HCT116 (cell line): ENCODE data around the gene BRD3OS. TPM values are rescaled to one million over a fixed set of nuclear protein-coding genes. Genes with fewer than 3 reads are reported as not detected.

Experiments
- ATAC-seq: fragments of 200-7000 bp; cut with Tn5 transposase; 2 replicates; pipeline ENCODE4 v1.9.1; 2020; ENCODE audit warnings: mild to moderate bottlenecking, moderate library complexity
- BruUV-seq: library from RNA; stranded (reverse); fragments of 400-500 nt; replicated peaks from 2 replicates; lab custom pipeline; 2021; lab: Mats Ljungman, UMichigan
- CTCF ChIA-PET: fragments of 300-600 bp; sonication (Branson Sonifier 250); formaldehyde crosslinking; loops from one replicate; lab custom pipeline; 2021; ENCODE audit warnings: antibody characterized with exemption; lab: Charles Lee
- POLR2A ChIA-PET: fragments of 300-600, 350-600 bp; sonication (Branson Sonifier 250); formaldehyde crosslinking; loops from one replicate; lab custom pipeline; 2021; ENCODE audit warnings: antibody characterized with exemption; lab: Charles Lee
- RAD21 ChIA-PET, 2 experiments: fragments of 300-600 bp; sonication (Branson Sonifier 250); formaldehyde crosslinking; loops; one replicate each; lab custom pipeline; 2023; ENCODE audit warnings: low total read pairs in 2 of 2; ENCODE audit not compliant: uncharacterized antibody in 2 of 2, unreplicated experiment in 2 of 2, low non-redundant PET in 1 of 2; lab: Charles Lee
- DNase-seq: peaks from one replicate; pipeline ENCODE4 v3.0.0-alpha.2; 2010; ENCODE audit warnings: low read depth, low spot score
- H2AFZ ChIP-seq: fragments of 200-600 bp; shearing (Covaris generic), sonication (generic); 2 replicates; pipeline ENCODE4 v1.6.1; 2017; ENCODE audit warnings: low read depth, mixed run types, mixed read lengths, antibody characterized with exemption, low read length; ENCODE audit not compliant: poor library complexity, severe bottlenecking
- H3K27ac ChIP-seq: 2 replicates; pipeline ENCODE4 v1.5.1; 2012; ENCODE audit warnings: low read depth, low read length
- H3K27me3 ChIP-seq: fragments of 200-600 bp; sonication (generic); 2 replicates; pipeline ENCODE4 v1.6.1; 2016; ENCODE audit warnings: mixed run types, low read length, mixed read lengths; ENCODE audit not compliant: insufficient read depth
- H3K36me3 ChIP-seq, 2 experiments: fragments of 200-500 bp in 1 of 2; fragments of 200-600 bp in 1 of 2; sonication (Bioruptor generic) in 1 of 2; sonication (generic) in 1 of 2; 2 replicates each; pipeline versions ENCODE4 v1.5.1 to v1.6.1; 2014 to 2016; ENCODE audit warnings: low read length in 2 of 2, inconsistent platforms in 1 of 2, mixed read lengths in 1 of 2, mixed run types in 1 of 2; ENCODE audit not compliant: insufficient read depth in 2 of 2, control insufficient read depth in 1 of 2
- H3K4me1 ChIP-seq, 2 experiments: fragments of 200-600 bp in 1 of 2; sonication (generic) in 1 of 2; 2 replicates each; pipeline versions ENCODE4 v1.5.1 to v1.6.1; 2012 to 2017; ENCODE audit warnings: low read length in 2 of 2, inconsistent platforms in 1 of 2, mild to moderate bottlenecking in 1 of 2, mixed read lengths in 1 of 2, mixed run types in 1 of 2, moderate library complexity in 1 of 2; ENCODE audit not compliant: insufficient read depth in 2 of 2, control insufficient read depth in 1 of 2
- H3K4me2 ChIP-seq: fragments of 200-600 bp; sonication (generic); 2 replicates; pipeline ENCODE4 v1.6.1; 2017; ENCODE audit warnings: mixed run types, low read length, mixed read lengths
- H3K4me3 ChIP-seq, 2 experiments: fragments of 200-600 bp in 1 of 2; sonication (generic) in 1 of 2; replicated peaks in 1 of 2; 2 replicates each; pipeline ENCODE4 v1.5.1; 2011 to 2016; ENCODE audit warnings: low read length in 2 of 2, control low read depth in 1 of 2, low read depth in 1 of 2, mild to moderate bottlenecking in 1 of 2, mixed read lengths in 1 of 2, mixed run types in 1 of 2
- H3K79me2 ChIP-seq: fragments of 200-600 bp; sonication (generic); 2 replicates; pipeline ENCODE4 v1.6.1; 2017; ENCODE audit warnings: mild to moderate bottlenecking, mixed run types, low read length, moderate library complexity, mixed read lengths; ENCODE audit not compliant: insufficient read depth
- H3K9ac ChIP-seq: fragments of 200-600 bp; sonication (generic); 2 replicates; pipeline ENCODE4 v1.6.1; 2016; ENCODE audit warnings: low read length, mixed read lengths
- H3K9me2 ChIP-seq: fragments of 200-600 bp; sonication (generic), shearing (Covaris generic); 2 replicates; pipeline ENCODE4 v1.6.1; 2017; ENCODE audit warnings: mixed run types, mild to moderate bottlenecking, moderate library complexity; ENCODE audit not compliant: insufficient read depth
- H3K9me3 ChIP-seq, 2 experiments: fragments of 200-500 bp in 1 of 2; fragments of 200-600 bp in 1 of 2; sonication (Bioruptor generic) in 1 of 2; sonication (generic) in 1 of 2; 2 replicates each; pipeline ENCODE4 v1.6.1; 2014 to 2017; ENCODE audit warnings: low read length in 2 of 2, mixed read lengths in 2 of 2, inconsistent platforms in 1 of 2, low read depth in 1 of 2, mild to moderate bottlenecking in 1 of 2, mixed run types in 1 of 2, moderate library complexity in 1 of 2; ENCODE audit not compliant: control insufficient read depth in 1 of 2, insufficient read depth in 1 of 2
- H4K20me1 ChIP-seq: fragments of 200-600 bp; sonication (generic), shearing (Covaris generic); 2 replicates; pipeline ENCODE4 v1.6.1; 2017; ENCODE audit warnings: mixed run types, mild to moderate bottlenecking, moderate library complexity; ENCODE audit not compliant: insufficient read depth
- ATF3 ChIP-seq: IDR thresholded peaks from 2 replicates; pipeline ENCODE4 v1.6.1; 2012
- CBX3 ChIP-seq: IDR thresholded peaks from 2 replicates; pipeline ENCODE4 v1.6.1; 2012; ENCODE audit warnings: low read depth
- EGR1 ChIP-seq: IDR thresholded peaks from 2 replicates; pipeline ENCODE4 v1.6.1; 2012; ENCODE audit warnings: low read depth
- ELF1 ChIP-seq: IDR thresholded peaks from 2 replicates; pipeline ENCODE4 v1.6.1; 2012; ENCODE audit warnings: low read depth, borderline replicate concordance
- MAX ChIP-seq: IDR thresholded peaks from 2 replicates; pipeline ENCODE4 v1.6.1; 2012
- POLR2A ChIP-seq: IDR thresholded peaks from 2 replicates; pipeline ENCODE4 v1.7.0; 2011; ENCODE audit warnings: borderline replicate concordance; ENCODE audit not compliant: insufficient read depth, insufficient read length; ENCODE audit errors: extremely low read depth
- RAD21 ChIP-seq: IDR thresholded peaks from 2 replicates; pipeline ENCODE4 v1.6.1; 2012; ENCODE audit warnings: low read depth, mild to moderate bottlenecking
- SP1 ChIP-seq: IDR thresholded peaks from 2 replicates; pipeline ENCODE4 v1.6.1; 2012; ENCODE audit warnings: low read depth
- SRF ChIP-seq: IDR thresholded peaks from 2 replicates; pipeline ENCODE4 v1.6.1; 2012; ENCODE audit warnings: low read depth
- TCF7L2 ChIP-seq: IDR thresholded peaks from 2 replicates; pipeline ENCODE4 v1.7.0; 2011; ENCODE audit warnings: borderline replicate concordance, inconsistent platforms; ENCODE audit not compliant: insufficient read depth, insufficient read length; ENCODE audit errors: extremely low read depth
- ZFX ChIP-seq: fragments of 450-650 bp; IDR thresholded peaks from 2 replicates; pipeline ENCODE4 v1.6.1; 2017
- ZNF274 ChIP-seq: fragments of 200-500 bp; sonication (Bioruptor generic); IDR thresholded peaks from 2 replicates; pipeline ENCODE4 v1.6.1; 2014; ENCODE audit warnings: mild to moderate bottlenecking, low read depth, low read length, inconsistent platforms
- intact Hi-C: fragments of 100-400 bp; cut with micrococcal nuclease; formaldehyde crosslinking; loops from 2 replicates; pipeline ENCODE4 v1.10.0; 2022
- total RNA-seq: library from RNA; stranded (reverse); gene quantifications from one replicate; pipeline ENCODE4 v1.2.1, GENCODE V29; 2021; ENCODE audit not compliant: unreplicated experiment

BRD3OS gene
- total RNA-seq, 1 experiment from 2014 or later = 17.0 TPM

GRCh38 chr9:134059188-134059641 lies 33.9 kb downstream of the BRD3OS start:
- no peak overlapping the region for H3K9ac ChIP-seq
- no peaks in the 10 kb centered on the region for H3K27me3 ChIP-seq
- ATAC-seq = no peak
- no peaks in the 10 kb centered on the region for H4K20me1 ChIP-seq
- H3K4me2 ChIP-seq = no peak overlapping the region
- no peak overlapping the region for H3K27ac ChIP-seq
- no peak overlapping the region for H2AFZ ChIP-seq
- H3K79me2 ChIP-seq = peaks cover 53% of the 10 kb centered on the region
- ChIA-PET POLR2A (no interaction called here), RAD21 (no interaction called here), CTCF (no interaction called here)
- H3K36me3 ChIP-seq = no peaks in the 10 kb centered on the region
- no peaks in the 10 kb centered on the region for H3K9me3 ChIP-seq
- no peak for TF ChIP-seq EGR1
- no peak for TF ChIP-seq ZNF274
- TF ChIP-seq CBX3 = no peak
- intact Hi-C loops = no loop called here
- H3K9me2 ChIP-seq = no peaks in the 10 kb centered on the region
- no TSS peak for BruUV-seq
- DNase-seq = no peak
- H3K4me3 ChIP-seq = no peak overlapping the region
- peaks cover 4 to 18% of the 10 kb centered on the region in 2 experiments; a peak in 3 of 4 replicates for H3K4me1 ChIP-seq

- DNase-seq (no peak), ATAC-seq (no peak)
- Histone ChIP-seq H3K36me3 (no peaks in the 10 kb centered on the region), H3K4me3 (no peak overlapping the region), H3K27me3 (no peaks in the 10 kb centered on the region), H3K4me2 (no peak overlapping the region), H2AFZ (no peak overlapping the region), H3K9ac (no peak overlapping the region), H4K20me1 (no peaks in the 10 kb centered on the region), H3K27ac (no peak overlapping the region), H3K79me2 (peaks cover 59% of the 10 kb centered on the region), H3K9me2 (no peaks in the 10 kb centered on the region), H3K4me1 (peaks cover 4 to 18% of the 10 kb centered on the region in 2 experiments; a peak in 3 of 4 replicates), H3K9me3 (no peaks in the 10 kb centered on the region)
- ChIA-PET RAD21 (no interaction called here), CTCF (no interaction called here), POLR2A (no interaction called here)
- intact Hi-C loops = no loop called here
- TF ChIP-seq ELF1 (no peak), EGR1 (no peak), RAD21 (no peak), ATF3 (no peak), POLR2A (no peak), TCF7L2 (no peak), SP1 (no peak), SRF (no peak), ZNF274 (no peak), ZFX (no peak), MAX (no peak)
- no TSS peak for BruUV-seq
Measured at GRCh38 chr9:134059661-134060395, 34.5 kb downstream of the BRD3OS start.
